ENCODE measurements around the gene CSNK1G2.

The CSNK1G2 gene

DNA sequence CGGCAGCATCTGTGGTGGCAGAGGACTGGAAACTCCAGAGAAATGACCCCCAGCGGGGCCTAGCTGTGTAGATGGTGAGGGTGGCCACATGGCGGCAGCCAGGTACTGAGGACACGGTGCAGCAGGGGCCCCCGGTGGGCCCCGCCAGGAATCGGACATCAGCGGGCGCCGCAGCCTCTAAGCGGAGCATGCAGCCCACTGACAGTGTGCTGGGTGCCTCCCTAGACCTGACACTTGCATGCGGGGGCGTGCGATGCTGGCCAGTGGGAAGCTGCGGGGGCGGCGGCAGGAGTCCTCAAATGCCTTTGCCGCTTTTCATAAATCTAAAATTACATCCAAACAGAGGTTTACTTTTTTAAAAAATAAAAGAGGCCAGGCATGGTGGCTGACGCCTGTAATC, 19.6 kb upstream of the CSNK1G2 start:
- Histone ChIP-seq H3K23ac (ENCODE audit: low read length) (no peak overlapping the region), H2BK15ac (replicated peaks; ENCODE audit: low read depth) (no peak overlapping the region), H3K27ac (ENCODE audit: low read depth, low read length) (no peak overlapping the region), H2AK5ac (ENCODE audit: low read length) (no peak overlapping the region), H4K8ac (ENCODE audit: low read depth, low read length) (no peak overlapping the region), H2BK5ac (ENCODE audit: low read length) (no peak overlapping the region), H3K36me3 (ENCODE audit: control insufficient read depth, insufficient read depth, low read length) (peaks cover 8% of the 10 kb centered on the region), H3K27me3 (ENCODE audit: insufficient read depth, low read length, poor library complexity) (no peaks in the 10 kb centered on the region), H3K4ac (ENCODE audit: low read depth, low read length) (no peak overlapping the region), H2BK120ac (ENCODE audit: low read depth, low read length) (no peak overlapping the region), H3K9ac (ENCODE audit: low read length) (no peak overlapping the region), H3K56ac (ENCODE audit: low read length) (no peak overlapping the region), H3K4me1 (ENCODE audit: control insufficient read depth, low read depth, low read length) (no peaks in the 10 kb centered on the region), H3K79me2 (ENCODE audit: control insufficient read depth, insufficient read depth, low read length) (no peaks in the 10 kb centered on the region), H4K5ac (ENCODE audit: low read length) (no peak overlapping the region), H3K4me2 (ENCODE audit: low read length) (no peak overlapping the region), H3K79me1 (ENCODE audit: low read length) (no peaks in the 10 kb centered on the region), H3K18ac (ENCODE audit: low read length) (no peak overlapping the region), H3K4me3 (ENCODE audit: low read length) (no peak overlapping the region)
- no peak for DNase-seq
- WGBS (ENCODE audit: extremely low coverage, insufficient coverage, low lambda C conversion rate) = no CpG with 5 or more reads among the region's 19 CpGs

DNA sequence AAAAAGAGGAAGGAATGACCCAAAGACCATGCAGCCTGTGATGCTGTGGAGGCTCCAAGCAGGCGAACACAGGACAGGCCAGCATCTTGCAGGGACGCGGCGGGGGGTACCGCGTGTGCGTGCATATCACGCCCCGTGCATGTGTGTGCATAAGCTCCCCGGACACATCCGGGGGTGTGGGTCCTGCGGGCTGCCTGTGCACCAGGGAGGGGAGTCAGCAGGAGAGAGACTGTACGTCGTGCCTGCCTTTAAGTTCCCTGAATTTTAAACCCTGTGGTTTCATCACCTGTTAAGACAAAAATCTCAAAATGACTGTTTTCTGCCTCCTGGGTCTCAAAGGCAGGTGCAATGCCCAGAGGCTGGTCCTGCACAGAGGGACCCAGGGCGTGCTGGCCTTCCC, 19.1 kb upstream of the CSNK1G2 start:
- peaks cover 8% of the 10 kb centered on the region for H3K36me3 ChIP-seq (ENCODE audit: control insufficient read depth, insufficient read depth, low read length)
- H2BK120ac ChIP-seq (ENCODE audit: low read depth, low read length) = no peak overlapping the region
- H2AK5ac ChIP-seq (ENCODE audit: low read length) = no peak overlapping the region
- no peak overlapping the region for H3K56ac ChIP-seq (ENCODE audit: low read length)
- no peaks in the 10 kb centered on the region for H3K79me1 ChIP-seq (ENCODE audit: low read length)
- H3K18ac ChIP-seq (ENCODE audit: low read length) = no peak overlapping the region
- H3K23ac ChIP-seq (ENCODE audit: low read length) = no peak overlapping the region
- H4K5ac ChIP-seq (ENCODE audit: low read length) = no peak overlapping the region
- no peak overlapping the region for H4K8ac ChIP-seq (ENCODE audit: low read depth, low read length)
- no peak overlapping the region for H3K9ac ChIP-seq (ENCODE audit: low read length)
- H3K79me2 ChIP-seq (ENCODE audit: control insufficient read depth, insufficient read depth, low read length) = no peaks in the 10 kb centered on the region
- no CpG with 5 or more reads among the region's 15 CpGs for WGBS (ENCODE audit: extremely low coverage, insufficient coverage, low lambda C conversion rate)
- no peak overlapping the region for H3K27ac ChIP-seq (ENCODE audit: low read depth, low read length)
- no peak overlapping the region for H2BK15ac ChIP-seq (replicated peaks; ENCODE audit: low read depth)
- no peak overlapping the region for H3K4ac ChIP-seq (ENCODE audit: low read depth, low read length)
- no peak overlapping the region for H3K4me2 ChIP-seq (ENCODE audit: low read length)
- no peak overlapping the region for H2BK5ac ChIP-seq (ENCODE audit: low read length)
- H3K4me3 ChIP-seq (ENCODE audit: low read length) = no peak overlapping the region
- H3K27me3 ChIP-seq (ENCODE audit: insufficient read depth, low read length, poor library complexity) = no peaks in the 10 kb centered on the region
- no peak for DNase-seq
- H3K4me1 ChIP-seq (ENCODE audit: control insufficient read depth, low read depth, low read length) = no peaks in the 10 kb centered on the region

DNA sequence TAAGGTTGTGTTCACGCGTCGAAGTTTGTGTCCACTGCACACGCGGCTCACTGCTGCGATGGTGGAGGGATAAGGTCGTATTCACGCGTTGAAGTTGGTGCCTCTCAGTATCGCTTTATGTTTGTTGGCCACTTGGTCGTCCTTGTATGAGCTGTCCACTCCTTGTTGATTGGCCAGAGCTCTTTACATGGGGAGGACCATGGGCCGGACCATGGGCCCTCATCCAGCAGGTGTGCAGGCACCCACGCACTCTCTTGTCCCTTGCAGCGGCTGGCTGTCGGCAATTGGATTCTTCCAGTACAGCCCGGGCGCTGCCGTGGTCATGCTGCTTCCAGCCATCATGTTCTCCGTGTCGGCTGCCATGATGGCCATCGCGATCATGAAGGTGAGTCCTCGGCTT, 18.2 kb upstream of the CSNK1G2 start:
- H2BK5ac ChIP-seq (ENCODE audit: low read length) = no peak overlapping the region
- H2BK15ac ChIP-seq (replicated peaks; ENCODE audit: low read depth) = no peak overlapping the region
- H3K79me2 ChIP-seq (ENCODE audit: control insufficient read depth, insufficient read depth, low read length) = no peaks in the 10 kb centered on the region
- H3K56ac ChIP-seq (ENCODE audit: low read length) = no peak overlapping the region
- H3K36me3 ChIP-seq (ENCODE audit: control insufficient read depth, insufficient read depth, low read length) = peaks cover 8% of the 10 kb centered on the region
- no peak overlapping the region for H3K9ac ChIP-seq (ENCODE audit: low read length)
- no peak overlapping the region for H3K18ac ChIP-seq (ENCODE audit: low read length)
- H3K27ac ChIP-seq (ENCODE audit: low read depth, low read length) = no peak overlapping the region
- no peaks in the 10 kb centered on the region for H3K4me1 ChIP-seq (ENCODE audit: control insufficient read depth, low read depth, low read length)
- H2BK120ac ChIP-seq (ENCODE audit: low read depth, low read length) = no peak overlapping the region
- no peak overlapping the region for H3K4ac ChIP-seq (ENCODE audit: low read depth, low read length)
- no peak overlapping the region for H3K4me3 ChIP-seq (ENCODE audit: low read length)
- no peak overlapping the region for H4K8ac ChIP-seq (ENCODE audit: low read depth, low read length)
- WGBS (ENCODE audit: extremely low coverage, insufficient coverage, low lambda C conversion rate) = no CpG with 5 or more reads among the region's 23 CpGs
- no peak overlapping the region for H2AK5ac ChIP-seq (ENCODE audit: low read length)
- no peak overlapping the region for H3K4me2 ChIP-seq (ENCODE audit: low read length)
- DNase-seq = no peak
- H4K5ac ChIP-seq (ENCODE audit: low read length) = no peak overlapping the region
- no peaks in the 10 kb centered on the region for H3K79me1 ChIP-seq (ENCODE audit: low read length)
- H3K27me3 ChIP-seq (ENCODE audit: insufficient read depth, low read length, poor library complexity) = no peaks in the 10 kb centered on the region
- no peak overlapping the region for H3K23ac ChIP-seq (ENCODE audit: low read length)

DNA sequence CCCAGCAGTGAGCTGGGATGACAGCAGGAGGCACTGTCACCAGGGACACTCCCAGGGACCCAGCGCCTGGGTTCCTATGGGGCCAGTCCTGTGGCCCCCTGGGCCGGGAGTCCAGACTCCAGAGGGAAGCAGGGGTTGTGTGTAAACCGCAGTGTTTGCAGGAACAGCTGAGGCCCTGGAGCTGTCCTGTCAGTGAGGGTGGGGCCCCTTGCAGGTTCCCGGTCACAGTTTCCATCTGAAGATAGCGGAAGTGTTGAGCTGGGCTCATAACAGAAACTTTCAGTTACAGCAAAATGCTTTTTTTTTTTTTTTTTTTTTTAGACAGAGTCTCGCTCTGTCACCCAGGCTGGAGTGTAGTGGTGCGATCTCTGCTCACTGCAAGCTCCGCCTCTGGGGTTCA, 17.7 kb upstream of the CSNK1G2 start:
- H4K5ac ChIP-seq (ENCODE audit: low read length) = no peak overlapping the region
- no peak overlapping the region for H3K9ac ChIP-seq (ENCODE audit: low read length)
- H2BK5ac ChIP-seq (ENCODE audit: low read length) = no peak overlapping the region
- H2AK5ac ChIP-seq (ENCODE audit: low read length) = no peak overlapping the region
- no peak overlapping the region for H3K4me3 ChIP-seq (ENCODE audit: low read length)
- DNase-seq = no peak
- H3K18ac ChIP-seq (ENCODE audit: low read length) = no peak overlapping the region
- H3K23ac ChIP-seq (ENCODE audit: low read length) = no peak overlapping the region
- WGBS (ENCODE audit: extremely low coverage, insufficient coverage, low lambda C conversion rate) = no CpG with 5 or more reads among the region's 8 CpGs
- H4K8ac ChIP-seq (ENCODE audit: low read depth, low read length) = no peak overlapping the region
- peaks cover 8% of the 10 kb centered on the region for H3K36me3 ChIP-seq (ENCODE audit: control insufficient read depth, insufficient read depth, low read length)
- no peak overlapping the region for H2BK120ac ChIP-seq (ENCODE audit: low read depth, low read length)
- no peak overlapping the region for H3K27ac ChIP-seq (ENCODE audit: low read depth, low read length)
- H3K79me1 ChIP-seq (ENCODE audit: low read length) = no peaks in the 10 kb centered on the region
- no peak overlapping the region for H2BK15ac ChIP-seq (replicated peaks; ENCODE audit: low read depth)
- H3K27me3 ChIP-seq (ENCODE audit: insufficient read depth, low read length, poor library complexity) = no peaks in the 10 kb centered on the region
- H3K56ac ChIP-seq (ENCODE audit: low read length) = no peak overlapping the region
- H3K4me1 ChIP-seq (ENCODE audit: control insufficient read depth, low read depth, low read length) = no peaks in the 10 kb centered on the region
- no peak overlapping the region for H3K4ac ChIP-seq (ENCODE audit: low read depth, low read length)
- no peak overlapping the region for H3K4me2 ChIP-seq (ENCODE audit: low read length)
- no peaks in the 10 kb centered on the region for H3K79me2 ChIP-seq (ENCODE audit: control insufficient read depth, insufficient read depth, low read length)

DNA sequence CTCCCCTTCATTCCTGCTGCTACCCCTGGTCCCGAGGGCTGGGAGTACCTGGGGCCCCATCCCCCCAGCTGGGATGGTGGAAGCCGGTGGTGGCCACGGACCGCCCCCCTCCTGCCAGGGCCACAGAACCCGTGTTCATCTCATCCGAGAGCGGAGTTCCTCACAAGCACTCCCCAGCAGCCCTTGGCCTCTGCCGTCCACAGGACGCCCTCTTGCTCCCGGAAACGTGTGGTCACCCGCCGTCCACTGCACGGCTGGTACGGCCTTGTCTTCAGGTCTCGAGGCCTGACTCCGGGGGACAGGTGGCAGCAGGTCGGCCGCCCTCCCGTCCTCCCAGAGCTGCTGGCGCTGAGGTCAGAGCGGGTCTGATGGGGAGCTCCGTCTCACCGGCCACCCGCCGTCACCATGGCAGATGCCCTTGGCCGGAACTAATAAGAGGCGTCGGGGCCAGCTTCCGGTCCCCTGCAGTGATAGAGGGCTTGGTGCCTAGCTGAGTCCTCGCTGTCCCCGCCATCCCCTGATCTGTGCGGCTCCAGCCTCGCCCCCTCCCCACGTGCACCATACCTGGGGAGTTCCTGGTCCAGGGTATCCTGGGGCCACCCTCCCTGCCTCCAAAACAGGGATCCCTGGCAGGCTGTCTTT, 16.5 kb upstream of the CSNK1G2 start:
- Histone ChIP-seq H3K9ac (ENCODE audit: low read length) (no peak overlapping the region), H3K4me2 (ENCODE audit: low read length) (no peak overlapping the region), H3K4ac (ENCODE audit: low read depth, low read length) (no peak overlapping the region), H2AK5ac (ENCODE audit: low read length) (no peak overlapping the region), H3K36me3 (ENCODE audit: control insufficient read depth, insufficient read depth, low read length) (peaks cover 6% of the 10 kb centered on the region), H3K56ac (ENCODE audit: low read length) (no peak overlapping the region), H2BK120ac (ENCODE audit: low read depth, low read length) (no peak overlapping the region), H4K8ac (ENCODE audit: low read depth, low read length) (no peak overlapping the region), H3K27ac (ENCODE audit: low read depth, low read length) (no peak overlapping the region), H4K5ac (ENCODE audit: low read length) (no peak overlapping the region), H3K4me1 (ENCODE audit: control insufficient read depth, low read depth, low read length) (no peaks in the 10 kb centered on the region), H2BK5ac (ENCODE audit: low read length) (no peak overlapping the region), H2BK15ac (replicated peaks; ENCODE audit: low read depth) (no peak overlapping the region), H3K23ac (ENCODE audit: low read length) (no peak overlapping the region), H3K79me2 (ENCODE audit: control insufficient read depth, insufficient read depth, low read length) (no peaks in the 10 kb centered on the region), H3K18ac (ENCODE audit: low read length) (no peak overlapping the region), H3K4me3 (ENCODE audit: low read length) (no peak overlapping the region), H3K79me1 (ENCODE audit: low read length) (no peaks in the 10 kb centered on the region), H3K27me3 (ENCODE audit: insufficient read depth, low read length, poor library complexity) (no peaks in the 10 kb centered on the region)
- WGBS (ENCODE audit: extremely low coverage, insufficient coverage, low lambda C conversion rate) = no CpG with 5 or more reads among the region's 35 CpGs
- DNase-seq = no peak

DNA sequence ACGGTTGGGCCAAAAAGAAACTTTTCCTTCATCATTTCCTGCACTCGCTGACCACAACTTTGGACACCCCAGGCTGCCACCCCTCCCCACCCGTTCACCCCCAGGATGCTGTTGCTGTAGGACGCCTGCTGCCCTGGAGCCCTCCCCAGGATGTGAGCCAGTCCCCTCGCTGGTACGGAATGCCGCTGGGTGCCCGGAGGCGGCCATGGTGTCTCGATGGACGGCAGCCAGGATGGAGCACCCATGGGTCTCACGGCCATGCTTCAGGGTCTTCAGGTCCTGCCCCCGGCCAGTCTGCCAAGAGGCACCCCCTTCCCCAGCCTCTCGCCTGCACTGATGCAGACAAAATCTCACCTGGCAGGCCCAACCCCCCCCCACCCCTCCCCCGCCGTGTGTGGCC, 15.4 kb upstream of the CSNK1G2 start:
- no peak overlapping the region for H3K18ac ChIP-seq (ENCODE audit: low read length)
- H3K56ac ChIP-seq (ENCODE audit: low read length) = no peak overlapping the region
- H3K4me3 ChIP-seq (ENCODE audit: low read length) = no peak overlapping the region
- no peak overlapping the region for H3K4me2 ChIP-seq (ENCODE audit: low read length)
- H3K4me1 ChIP-seq (ENCODE audit: control insufficient read depth, low read depth, low read length) = no peaks in the 10 kb centered on the region
- WGBS (ENCODE audit: extremely low coverage, insufficient coverage, low lambda C conversion rate) = no CpG with 5 or more reads among the region's 16 CpGs
- H3K9ac ChIP-seq (ENCODE audit: low read length) = no peak overlapping the region
- H2BK5ac ChIP-seq (ENCODE audit: low read length) = no peak overlapping the region
- no peaks in the 10 kb centered on the region for H3K27me3 ChIP-seq (ENCODE audit: insufficient read depth, low read length, poor library complexity)
- DNase-seq = no peak
- no peak overlapping the region for H3K27ac ChIP-seq (ENCODE audit: low read depth, low read length)
- peaks cover 6% of the 10 kb centered on the region for H3K36me3 ChIP-seq (ENCODE audit: control insufficient read depth, insufficient read depth, low read length)
- no peak overlapping the region for H2BK120ac ChIP-seq (ENCODE audit: low read depth, low read length)
- no peaks in the 10 kb centered on the region for H3K79me1 ChIP-seq (ENCODE audit: low read length)
- H4K5ac ChIP-seq (ENCODE audit: low read length) = no peak overlapping the region
- H3K23ac ChIP-seq (ENCODE audit: low read length) = no peak overlapping the region
- H3K4ac ChIP-seq (ENCODE audit: low read depth, low read length) = no peak overlapping the region
- H2AK5ac ChIP-seq (ENCODE audit: low read length) = no peak overlapping the region
- no peak overlapping the region for H2BK15ac ChIP-seq (replicated peaks; ENCODE audit: low read depth)
- no peak overlapping the region for H4K8ac ChIP-seq (ENCODE audit: low read depth, low read length)
- H3K79me2 ChIP-seq (ENCODE audit: control insufficient read depth, insufficient read depth, low read length) = no peaks in the 10 kb centered on the region
